K562 (cell line): ENCODE measurements around the gene PLEKHA7.

Experiments
- SPI1 ChIP-seq: IDR thresholded peaks from 2 replicates; pipeline ENCODE4 v1.6.1; 2011; ENCODE audit warnings: low read depth, low read length, control low read depth, borderline replicate concordance
- U2AF1 ChIP-seq: fragments of 200-400 bp; formaldehyde crosslinking; optimal IDR thresholded peaks from 2 replicates; pipeline ENCODE3; 2017; ENCODE audit warnings: mild to moderate bottlenecking, low read depth, low read length, moderate library complexity

GRCh38 chr11:16876053-16876752, 138.0 kb downstream of the PLEKHA7 start:
- TF ChIP-seq SPI1 (no peak), U2AF1 (no peak)
